Hematopoietic multipotent progenitor cell treated with erythropoietin and hydrocortisone succinate and interleukin-3 and kit ligand, for 15 days (in vitro differentiated cells): ENCODE data around the gene SECISBP2.

ENCODE experiments used
- DNase-seq: peaks from one replicate; pipeline ENCODE4 v3.0.0-alpha.2; 2015; ENCODE audit warnings: low spot score

SECISBP2 gene

DNA sequence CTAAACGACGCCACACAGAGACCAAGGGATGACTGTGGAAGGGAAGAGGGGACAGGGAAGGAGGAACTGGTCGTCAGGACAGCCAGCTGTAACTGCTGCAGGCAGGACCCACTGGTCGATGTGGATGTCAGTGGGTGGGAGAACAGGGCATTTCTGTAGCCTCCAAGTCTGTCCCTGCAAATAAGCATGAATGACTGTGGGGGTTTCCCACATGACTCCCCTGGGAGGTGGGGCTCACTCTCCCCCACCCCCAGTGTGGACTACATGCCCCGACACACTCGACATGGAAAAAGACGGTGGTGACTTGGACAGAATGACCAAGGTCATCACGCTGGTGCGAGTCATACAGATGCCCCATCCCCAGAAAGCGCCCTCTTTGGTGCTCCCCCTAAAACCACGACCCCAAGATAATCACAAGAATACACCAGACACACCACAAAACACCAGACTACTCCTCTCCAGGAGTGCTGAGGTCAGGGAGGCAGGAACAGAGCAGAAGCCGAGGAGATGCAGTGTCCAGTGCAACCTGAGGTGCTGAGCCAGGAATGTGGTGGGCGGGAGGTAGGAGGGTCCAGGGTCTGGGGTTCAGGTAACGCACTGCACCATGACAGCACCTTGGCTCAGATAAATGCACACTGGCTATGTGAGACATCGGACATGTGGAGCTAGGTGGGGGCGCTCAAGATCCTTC lies 64.9 kb downstream of the SECISBP2 start:
- DNase-seq, result no peak

DNA sequence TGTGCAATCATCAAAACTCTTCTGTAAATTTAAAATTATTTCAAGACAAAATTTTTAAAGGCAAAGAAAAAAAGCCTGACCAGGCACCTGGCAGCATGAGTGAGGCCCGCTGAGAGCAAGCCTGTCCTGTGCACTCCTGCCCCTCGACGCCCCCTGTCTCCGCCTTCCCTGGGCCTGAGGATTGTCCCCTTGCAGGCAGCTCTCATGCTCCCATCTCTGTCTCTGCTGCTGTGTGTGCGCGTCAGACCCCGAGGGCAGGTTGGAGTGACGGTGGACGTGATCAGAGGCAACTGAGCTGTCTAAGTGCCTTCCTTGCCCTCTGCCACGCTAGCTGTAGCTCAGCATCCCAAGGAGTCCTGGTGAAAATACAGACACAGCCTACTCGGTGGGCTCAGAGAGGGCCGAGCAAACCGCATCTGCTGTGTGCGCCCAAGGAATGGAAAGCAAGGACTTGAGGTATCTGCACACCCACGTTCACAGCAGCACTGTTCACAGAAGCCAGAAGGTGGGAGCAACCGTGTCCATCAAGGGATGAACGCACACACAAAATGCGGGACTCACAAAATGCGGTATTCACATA lies 65.5 kb downstream of the SECISBP2 start:
- no peak for DNase-seq

DNA sequence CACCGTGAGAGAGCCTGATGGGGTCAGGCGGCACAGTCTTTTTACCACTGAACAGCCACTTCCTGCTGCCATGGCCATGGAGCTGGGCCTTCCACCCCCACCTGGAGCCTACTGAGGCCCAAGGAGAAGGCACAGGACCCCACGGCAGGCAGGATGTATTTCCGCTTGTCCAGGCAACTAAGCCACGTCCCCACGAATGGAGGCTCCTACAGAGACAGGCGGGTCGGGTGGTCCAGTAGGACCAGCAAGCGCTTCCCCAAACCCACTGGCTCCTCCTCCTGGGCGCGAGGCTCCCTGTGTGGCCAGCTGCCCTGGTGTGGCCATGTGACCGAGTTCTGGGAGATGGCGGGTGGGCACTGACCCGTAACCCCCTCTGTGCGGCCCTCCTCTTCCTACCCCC lies 66.5 kb downstream of the SECISBP2 start:
- DNase-seq, result no peak

DNA sequence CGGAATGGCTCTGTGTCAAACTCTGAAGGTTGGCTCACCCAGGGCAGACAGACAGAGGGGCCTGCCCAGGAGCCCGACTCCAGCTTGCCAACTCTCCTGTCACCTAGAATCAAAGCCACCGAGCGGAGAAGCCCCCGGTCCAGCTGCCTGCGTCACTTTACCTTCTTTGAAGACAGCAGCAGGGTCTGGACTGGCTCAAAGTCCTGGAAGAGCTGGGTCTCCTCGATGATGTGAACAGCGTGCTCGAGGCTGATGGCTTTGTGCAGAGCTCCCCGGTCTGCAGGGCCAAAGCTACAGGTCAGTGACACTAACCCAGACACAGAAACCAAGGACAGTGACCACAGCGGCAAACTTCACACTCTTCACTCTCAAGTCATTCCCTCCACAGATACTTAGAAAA lies 67.9 kb downstream of the SECISBP2 start:
- no peak for DNase-seq

DNA sequence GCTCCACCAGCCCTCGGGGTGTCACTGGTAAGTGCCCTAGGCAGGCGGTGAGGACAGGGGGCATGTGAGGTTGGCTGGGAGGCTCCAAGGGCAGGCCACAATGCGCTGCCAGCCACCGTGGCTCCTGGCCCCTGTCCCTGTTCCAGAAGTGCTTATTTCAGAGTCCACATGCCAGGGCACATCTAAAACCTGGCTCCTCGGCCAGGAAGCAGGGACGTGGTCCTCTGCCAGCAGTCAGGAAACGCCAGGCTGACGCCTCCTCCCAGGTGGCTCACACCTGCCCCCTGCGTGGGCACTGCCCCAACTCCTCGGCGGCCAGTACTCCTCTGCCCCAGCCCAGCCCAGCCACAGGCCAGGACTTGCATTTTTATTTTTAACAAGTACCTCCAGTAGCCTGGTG lies 68.5 kb downstream of the SECISBP2 start:
- DNase-seq, result no peak

DNA sequence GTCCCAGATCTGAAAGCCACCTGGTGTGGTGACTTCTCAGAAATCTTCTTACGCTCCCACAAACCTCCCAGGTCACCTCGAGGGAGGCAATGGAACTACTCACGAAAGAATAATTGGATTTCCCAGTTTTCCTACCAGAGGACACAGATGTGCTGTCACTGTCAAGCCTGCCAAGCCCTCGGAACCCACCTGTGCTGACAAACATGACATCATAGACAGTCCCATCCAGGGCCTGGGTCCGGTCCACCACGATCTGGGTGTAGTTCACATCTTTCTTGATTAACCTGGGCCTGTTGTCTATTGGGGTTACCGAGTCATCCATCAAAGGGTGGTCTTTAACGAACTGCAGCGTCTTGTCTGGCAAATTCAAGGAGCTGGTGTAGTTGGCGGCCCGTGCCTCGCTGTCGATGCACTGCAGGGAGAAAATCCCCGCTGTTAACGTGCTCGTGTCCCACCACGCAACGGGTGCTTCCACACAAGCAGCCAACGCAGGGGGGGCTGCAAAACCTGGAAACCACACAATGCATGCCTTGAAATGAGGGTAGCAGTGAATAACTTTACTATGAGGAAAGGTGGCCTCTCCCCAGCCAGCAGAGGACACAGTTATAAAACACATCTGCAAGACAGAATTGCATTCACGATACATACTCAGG lies 69.0 kb downstream of the SECISBP2 start:
- DNase-seq, result no peak

DNA sequence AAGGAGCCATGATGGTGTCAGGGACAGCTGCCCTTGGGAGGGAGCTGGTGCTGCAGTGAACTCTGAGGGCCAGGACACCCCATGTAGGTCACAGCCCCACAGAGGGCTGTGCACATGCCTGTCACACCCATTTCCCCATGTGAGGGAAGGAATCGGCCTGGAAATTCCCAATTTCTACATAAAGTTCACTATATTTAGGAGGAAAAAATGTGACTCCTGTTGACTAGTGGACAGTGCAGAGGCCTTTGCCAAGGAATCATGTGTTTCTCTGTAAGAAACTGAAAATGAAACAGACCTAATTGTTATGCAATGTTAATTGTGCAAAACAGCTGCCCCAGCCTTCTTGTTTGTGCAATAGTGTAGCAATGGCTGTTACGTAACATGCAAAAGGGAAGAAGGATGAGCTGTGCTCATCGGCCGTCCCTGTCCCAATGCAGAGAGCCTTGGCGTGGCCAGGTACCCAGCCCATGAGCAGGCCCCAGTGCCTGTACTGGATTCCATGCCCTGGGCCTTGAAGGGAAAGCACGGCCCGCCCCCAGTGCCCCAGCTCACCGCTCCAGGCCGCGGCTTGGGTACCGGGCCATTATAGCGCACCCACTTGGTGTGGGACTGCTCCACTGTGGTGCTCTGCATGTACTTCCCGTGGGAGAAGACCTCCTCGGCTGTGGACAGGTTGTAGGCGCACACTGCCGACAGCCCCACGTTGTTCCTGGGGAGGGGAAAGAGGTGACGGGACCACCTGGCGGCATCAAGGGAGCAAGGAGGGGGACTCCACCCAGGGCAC lies 70.0 kb downstream of the SECISBP2 start:
- no peak for DNase-seq

DNA sequence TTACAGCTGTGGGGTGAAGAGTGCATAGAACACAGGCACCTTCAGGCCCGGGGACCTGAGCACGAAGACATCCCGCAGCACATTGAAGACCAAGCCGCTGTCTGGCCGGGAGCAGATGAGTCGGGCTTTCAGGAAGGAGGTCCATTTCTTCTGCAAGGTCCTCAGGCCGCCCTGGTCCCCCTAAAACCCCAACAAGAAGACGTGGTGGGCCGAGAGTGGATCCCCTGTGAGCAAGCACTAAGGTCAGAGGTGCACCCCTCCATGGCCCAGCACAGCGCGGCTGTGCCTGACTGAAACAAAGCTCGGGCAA lies 70.5 kb downstream of the SECISBP2 start:
- DNase-seq, result no peak

DNA sequence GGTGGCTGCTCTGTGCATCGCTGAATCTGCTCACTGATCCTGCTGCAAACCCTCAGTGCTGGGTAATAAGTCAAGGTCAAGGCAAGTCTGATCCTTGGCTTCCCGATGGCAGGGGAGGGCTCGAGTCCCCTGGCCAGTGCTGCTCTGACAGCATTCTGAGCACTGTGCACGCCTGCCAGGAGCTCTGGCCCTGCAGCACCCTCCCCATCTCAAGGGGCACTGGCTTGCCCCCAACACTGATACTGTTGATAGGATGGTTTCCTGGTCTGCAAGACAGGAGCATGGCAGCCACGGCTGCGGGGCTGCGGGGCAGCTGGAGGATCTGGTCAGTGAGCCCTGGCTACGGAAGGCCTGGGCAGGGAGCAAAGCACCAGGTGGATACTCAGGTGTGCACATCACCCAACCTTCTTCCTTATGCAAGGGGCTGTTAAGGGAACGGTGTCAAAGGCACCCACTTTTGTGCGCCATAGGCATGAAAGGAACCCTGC lies 71.8 kb downstream of the SECISBP2 start:
- no peak for DNase-seq

DNA sequence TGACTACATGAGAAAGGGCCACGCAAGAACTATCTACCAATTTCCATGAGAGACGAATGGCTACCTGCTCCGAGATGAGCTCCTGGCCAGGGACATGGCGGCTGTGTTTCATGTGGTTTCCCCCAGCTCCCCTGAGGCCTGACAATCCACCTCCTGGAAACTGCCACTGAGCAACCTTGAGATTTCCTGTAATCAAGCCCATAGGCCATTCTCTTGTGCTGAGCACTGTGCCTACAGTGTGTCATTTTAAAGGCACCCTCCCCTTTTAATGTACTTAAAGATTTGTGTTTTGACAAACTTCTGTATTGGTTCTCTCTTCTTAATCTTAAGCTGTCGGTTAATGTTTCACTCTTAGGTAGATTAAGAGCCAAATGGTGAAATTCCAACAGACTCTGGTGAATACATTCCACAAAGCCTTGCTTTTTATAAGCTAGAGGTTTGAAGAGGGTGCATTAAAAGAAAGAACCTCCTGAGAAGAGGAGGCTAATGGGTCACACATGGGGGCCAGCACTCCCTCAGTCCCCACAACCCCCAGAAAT lies 72.3 kb downstream of the SECISBP2 start:
- no peak for DNase-seq

DNA sequence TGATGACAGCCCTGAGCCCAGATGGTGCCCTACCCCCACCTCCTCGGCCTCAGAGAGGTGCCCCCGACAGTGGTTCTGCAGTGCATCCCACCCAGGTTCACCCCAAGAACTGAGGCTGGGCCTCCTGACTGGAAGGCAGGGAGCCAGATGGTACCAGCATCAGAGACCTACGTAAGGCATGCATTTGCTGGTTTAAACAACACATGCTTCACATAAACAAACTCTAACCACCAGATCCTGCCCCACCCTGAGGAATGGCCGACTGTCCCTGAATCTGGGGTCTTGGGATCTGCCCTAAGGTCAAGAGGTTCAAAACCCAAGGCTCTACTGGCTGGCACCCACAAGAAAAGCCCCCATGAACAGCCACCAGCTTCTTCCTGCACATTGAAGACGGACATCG lies 73.3 kb downstream of the SECISBP2 start:
- no peak for DNase-seq

DNA sequence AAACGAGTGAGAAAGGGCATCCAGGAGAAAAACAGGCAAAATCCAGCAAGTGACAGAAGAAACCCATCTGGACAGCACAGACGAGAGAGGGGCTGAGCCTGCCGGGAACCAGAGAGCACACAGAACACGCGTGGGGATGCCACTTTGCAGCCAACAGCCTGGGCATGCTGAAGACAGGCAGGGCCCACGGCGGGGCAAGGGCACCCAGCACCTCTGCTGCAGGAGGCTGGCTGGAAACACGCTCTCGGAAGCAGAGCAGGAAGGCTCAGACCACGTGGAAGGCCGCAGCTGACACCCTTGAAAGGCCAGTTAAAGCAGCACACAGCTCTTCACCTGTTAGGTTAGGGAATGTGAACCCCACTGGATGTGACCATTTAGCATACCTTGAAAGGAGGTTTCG lies 76.1 kb downstream of the SECISBP2 start:
- DNase-seq, result no peak

DNA sequence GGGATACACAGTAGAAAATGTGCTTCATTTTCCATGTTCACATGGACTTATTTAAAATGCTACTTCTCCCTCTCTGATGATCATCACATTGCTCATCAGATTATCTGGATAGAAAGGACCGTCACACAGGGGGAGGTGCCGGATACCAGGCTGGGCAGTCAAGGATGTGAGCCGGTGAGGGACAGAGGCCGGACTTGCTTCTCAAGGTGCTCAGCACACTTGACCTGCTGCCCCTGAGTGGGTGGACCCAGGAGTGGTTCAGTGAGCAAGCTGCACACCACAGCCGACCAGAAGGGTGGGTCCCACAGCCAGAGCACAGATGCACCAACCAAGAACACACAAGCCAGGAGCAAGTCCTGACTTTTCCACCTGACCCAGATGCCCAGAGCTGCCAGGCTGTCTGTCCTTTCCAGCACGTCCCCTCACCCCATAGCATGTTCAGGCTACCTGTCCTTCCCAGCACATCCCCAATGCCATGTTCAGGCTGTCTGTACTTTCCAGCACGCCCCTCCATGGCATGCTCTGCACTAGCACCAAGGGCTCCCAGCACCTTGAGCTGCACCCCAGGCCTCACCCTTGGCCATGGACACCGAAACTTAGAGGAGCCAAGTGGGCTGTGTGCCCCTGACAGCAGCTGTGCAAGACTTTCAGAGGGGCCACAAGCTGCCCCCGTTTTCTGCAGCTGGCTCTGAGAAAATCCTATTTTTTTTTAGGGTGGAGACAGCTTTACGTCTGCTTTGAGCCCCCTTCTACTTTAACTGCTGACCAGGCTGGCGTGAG lies 77.8 kb downstream of the SECISBP2 start:
- DNase-seq, result no peak

DNA sequence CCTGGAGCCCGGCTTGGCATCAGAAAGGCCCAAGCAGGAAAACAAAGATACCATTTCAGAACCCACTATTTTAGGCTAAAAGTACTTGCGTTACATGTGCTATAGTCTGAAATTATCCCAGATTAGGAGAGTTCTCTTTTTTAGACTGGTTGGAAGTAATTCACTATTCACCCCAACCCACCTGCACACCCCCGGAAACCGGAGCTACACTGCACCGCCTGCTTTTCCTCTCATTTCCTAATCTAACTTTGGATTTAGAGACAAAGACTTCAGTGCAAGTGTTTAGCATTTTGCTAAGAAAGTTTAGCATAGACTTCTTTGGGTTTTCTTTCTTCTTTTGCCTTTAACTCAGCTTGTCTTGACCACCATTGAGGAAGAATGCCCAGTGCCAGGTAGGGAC lies 79.2 kb downstream of the SECISBP2 start:
- DNase-seq, result no peak

DNA sequence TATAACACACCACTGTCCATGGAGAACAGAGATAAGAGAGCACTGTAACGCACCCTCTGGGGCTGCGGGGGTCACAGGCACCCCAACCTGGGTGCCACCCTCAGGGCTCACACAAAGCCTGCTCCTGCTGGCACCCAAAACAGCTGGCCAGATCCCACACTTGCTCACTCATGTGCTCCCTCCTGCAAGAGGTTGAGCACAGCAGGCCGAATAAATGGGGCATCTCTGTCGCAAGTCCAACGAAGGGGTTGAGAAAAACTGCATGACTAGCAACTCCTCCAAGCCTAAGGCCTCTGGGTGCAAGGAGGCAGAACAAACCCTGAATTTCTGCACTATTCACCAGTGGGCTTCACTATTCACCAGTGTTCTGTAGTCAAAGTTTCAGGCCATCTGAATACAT lies 80.3 kb downstream of the SECISBP2 start:
- no peak for DNase-seq

DNA sequence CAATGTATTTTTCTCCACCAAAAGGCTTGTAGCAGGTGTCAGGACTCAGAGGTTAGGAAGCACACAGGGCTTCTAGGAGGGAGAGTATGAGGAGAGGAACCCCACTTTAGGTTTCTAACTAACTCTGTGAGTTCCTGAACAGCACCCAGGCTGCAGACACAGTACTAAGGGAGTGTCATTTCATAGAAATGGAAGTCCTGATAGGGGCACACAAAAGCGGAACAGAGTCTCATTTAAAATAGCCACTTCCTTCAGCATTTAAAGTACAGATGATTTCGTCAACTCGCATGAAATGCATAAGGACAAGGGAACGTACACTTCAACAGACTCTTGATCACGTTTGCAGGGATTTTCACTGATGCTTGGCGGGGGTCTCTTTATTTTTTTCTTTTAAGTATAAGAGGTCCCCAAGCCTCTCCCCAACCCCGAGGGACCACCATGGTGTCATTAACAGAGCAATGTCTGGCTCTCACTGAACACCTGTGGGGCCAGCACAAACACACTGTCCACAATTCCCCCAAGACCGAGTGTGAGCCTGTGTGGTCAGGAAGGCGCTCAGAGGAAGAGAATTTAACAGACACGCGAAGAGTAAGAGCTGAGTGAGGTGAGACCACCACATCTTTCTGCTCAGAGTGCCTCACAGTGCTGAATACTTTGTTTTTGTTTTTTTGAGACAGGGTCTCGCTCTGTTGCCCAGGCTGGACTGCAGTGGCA lies 82.3 kb downstream of the SECISBP2 start:
- DNase-seq, result no peak

DNA sequence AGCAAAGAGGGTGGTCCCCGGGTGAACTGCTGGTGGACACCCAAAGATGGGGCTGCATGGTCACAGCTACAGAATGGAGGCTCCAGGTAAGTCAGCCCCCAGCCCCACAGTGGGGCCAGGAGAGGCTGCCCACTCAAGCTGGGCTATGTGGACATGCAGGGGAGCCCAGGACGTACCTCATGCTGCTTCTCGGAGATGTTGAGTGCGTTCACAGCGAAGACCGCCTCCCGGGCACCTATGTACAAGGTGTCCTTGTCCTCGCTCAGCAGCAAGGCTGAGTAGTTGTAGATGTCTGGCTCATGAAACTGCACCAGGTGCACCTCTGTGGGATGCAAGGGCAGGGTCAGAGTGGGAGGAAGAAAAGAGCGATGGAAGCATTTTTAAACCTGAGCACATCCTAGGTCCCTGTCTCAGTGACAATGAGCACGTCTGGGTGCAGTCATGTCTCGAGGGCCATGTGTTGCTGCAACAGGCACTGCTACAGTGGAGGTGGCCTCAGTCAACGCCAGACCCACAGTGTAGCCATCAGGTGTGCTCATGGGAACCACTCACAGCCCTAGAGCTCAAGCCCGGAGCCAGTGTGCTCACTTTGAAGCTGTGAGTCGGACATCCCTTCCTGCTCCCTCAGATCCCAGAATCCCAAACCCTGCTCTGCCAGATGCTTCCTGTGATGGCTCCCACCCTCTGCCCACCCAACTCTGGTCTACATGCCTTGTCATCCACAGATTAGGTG lies 84.6 kb downstream of the SECISBP2 start:
- DNase-seq, result no peak

DNA sequence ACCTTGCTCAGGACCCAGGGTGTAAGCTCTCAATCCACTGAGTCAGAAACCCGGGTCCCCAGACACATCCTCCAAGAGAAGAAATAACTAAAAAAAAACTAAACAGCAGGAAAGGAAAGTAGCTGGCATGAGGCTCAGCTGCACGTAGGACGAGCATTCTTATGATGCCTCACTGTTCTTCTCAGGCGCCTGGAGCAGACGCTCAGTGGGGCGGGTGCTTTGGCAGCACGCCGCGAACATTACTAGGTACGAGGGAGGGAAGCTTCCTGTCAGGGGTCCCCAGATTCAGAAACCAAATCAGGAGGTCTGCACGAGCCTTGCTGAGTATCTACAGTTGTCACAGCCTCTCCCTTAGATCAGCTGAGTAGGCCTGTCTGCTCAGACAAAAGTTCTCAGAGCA lies 85.8 kb downstream of the SECISBP2 start:
- no peak for DNase-seq

DNA sequence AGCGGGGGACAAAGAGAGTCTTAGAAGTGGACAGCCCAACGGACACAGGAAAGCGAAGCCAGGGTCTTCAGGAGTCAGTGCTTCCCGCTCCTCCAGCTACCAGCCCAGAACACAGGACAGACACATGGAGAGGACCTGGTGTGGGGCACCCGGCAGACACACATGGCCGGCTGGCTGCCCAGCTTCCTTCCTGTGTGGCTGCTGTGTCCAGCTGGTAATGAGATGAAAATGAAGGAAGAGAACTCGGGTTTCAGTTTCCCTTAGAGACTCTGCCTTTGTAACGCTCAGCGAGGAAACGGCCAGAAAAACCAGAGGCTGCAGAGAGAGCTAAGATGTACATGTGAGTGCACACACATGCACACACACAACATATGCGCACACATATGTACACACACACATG lies 87.5 kb downstream of the SECISBP2 start:
- no peak for DNase-seq

DNA sequence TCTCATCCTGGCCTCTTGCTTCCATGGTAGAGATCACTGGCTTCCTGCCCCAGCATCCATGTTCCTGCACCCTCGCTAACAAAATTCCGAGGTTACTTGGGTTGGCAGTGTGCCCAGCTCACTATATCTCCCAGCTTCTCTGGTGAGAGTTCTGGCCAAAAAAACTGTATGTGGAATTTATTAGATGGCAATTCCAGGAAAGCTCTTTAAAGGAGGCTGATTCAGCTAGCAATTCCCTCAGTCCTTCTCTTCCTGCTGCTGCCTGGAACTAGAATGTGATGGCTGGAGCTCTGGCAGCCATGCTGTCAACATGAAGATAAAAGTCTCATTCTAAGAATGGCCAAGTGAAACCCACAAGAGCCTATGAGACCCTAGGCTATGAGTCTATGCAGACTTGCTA lies 88.8 kb downstream of the SECISBP2 start:
- DNase-seq, result no peak
